HG03558 (cell line): ENCODE data around the gene POLR3H.

ENCODE experiments used
- ATAC-seq: cut with Tn5 transposase; IDR thresholded peaks from one replicate; pipeline ENCODE4 v1.9.1; 2021; ENCODE audit warnings: moderate number of reproducible peaks; ENCODE audit not compliant: unreplicated experiment; ENCODE audit errors: extremely low read depth

POLR3H gene

GRCh38 chr22:41491374-41492100 lies 52.7 kb downstream of the POLR3H start:
- no peak for ATAC-seq

- no peak for ATAC-seq
Observed at GRCh38 chr22:41488596-41489385, 55.5 kb downstream of the POLR3H start.

- no peak for ATAC-seq
Observed at GRCh38 chr22:41488076-41488475, 56.2 kb downstream of the POLR3H start.

- ATAC-seq = no peak
Observed at GRCh38 chr22:41487037-41487935, 57.0 kb downstream of the POLR3H start.

- ATAC-seq = no peak
Observed at GRCh38 chr22:41485033-41485432, 59.2 kb downstream of the POLR3H start.

- ATAC-seq = no peak
Observed at GRCh38 chr22:41482319-41482935, 61.8 kb downstream of the POLR3H start.

GRCh38 chr22:41481925-41482318 lies 62.3 kb downstream of the POLR3H start:
- no peak for ATAC-seq

GRCh38 chr22:41481131-41481830 lies 63.0 kb downstream of the POLR3H start:
- no peak for ATAC-seq

GRCh38 chr22:41480397-41480735 lies 63.9 kb downstream of the POLR3H start:
- no peak for ATAC-seq

- ATAC-seq = no peak
Observed at GRCh38 chr22:41479671-41480396, 64.4 kb downstream of the POLR3H start.

- ATAC-seq = no peak
Observed at GRCh38 chr22:41478891-41479521, 65.3 kb downstream of the POLR3H start.

GRCh38 chr22:41478473-41478872 lies 65.8 kb downstream of the POLR3H start:
- ATAC-seq = no peak
